K562 (cell line): Measurements from ENCODE around the gene BGN. TPM values are rescaled to one million over a fixed set of nuclear protein-coding genes. Genes with fewer than 3 reads are reported as not detected.

ENCODE experiments used
- CBX2 ChIP-seq: fragments of 200-600 bp; sonication (generic); IDR thresholded peaks from one replicate; pipeline ENCODE4 v1.6.1; 2012; ENCODE audit warnings: mild to moderate bottlenecking, low read length, inconsistent platforms; ENCODE audit not compliant: insufficient read depth, poor library complexity, severe bottlenecking
- CREBBP ChIP-seq: IDR thresholded peaks from one replicate; pipeline ENCODE4 v1.6.1; 2012; ENCODE audit warnings: low read depth, mild to moderate bottlenecking, control low read depth, inconsistent platforms, low read length
- IRF2 ChIP-seq: sonication (generic); formaldehyde crosslinking; IDR thresholded peaks from 2 replicates; pipeline ENCODE4 v1.8.1; 2022; ENCODE audit warnings: mild to moderate bottlenecking, missing genetic modification reagents
- L3MBTL2 ChIP-seq: fragments of 450-650 bp; IDR thresholded peaks from 2 replicates; pipeline ENCODE4 v1.6.1; 2016; ENCODE audit warnings: mild to moderate bottlenecking, moderate library complexity
- MYC ChIP-seq, 2 experiments: fragments of 250-450 bp in 1 of 2; sonication (Bioruptor Pico) in 1 of 2; IDR thresholded peaks; 2 replicates each; pipeline versions ENCODE4 v1.5.1 to v1.6.1; 2012 to 2021; ENCODE audit warnings: low read depth in 2 of 2, borderline replicate concordance in 1 of 2, improper control_type of control experiment in 1 of 2, low read length in 1 of 2, mild to moderate bottlenecking in 1 of 2, moderate library complexity in 1 of 2
- POLR2A ChIP-seq: fragments of 450-650 bp; conservative IDR thresholded peaks from 2 replicates; pipeline ENCODE4 v1.6.1; 2016
- RBBP5 ChIP-seq: fragments of 200-600 bp; sonication (generic); IDR thresholded peaks from 2 replicates; pipeline ENCODE4 v1.6.1; 2012; ENCODE audit warnings: borderline replicate concordance, mild to moderate bottlenecking, low read length, control low read depth, inconsistent platforms; ENCODE audit not compliant: insufficient read depth, poor library complexity, severe bottlenecking
- RBM22 ChIP-seq: fragments of 200-400 bp; formaldehyde crosslinking; IDR thresholded peaks from 2 replicates; pipeline ENCODE4 v1.6.1; 2018; ENCODE audit warnings: low read length, low read depth; ENCODE audit not compliant: poor library complexity, severe bottlenecking
- SRF ChIP-seq, 2 experiments: fragments of 250-450, 450-650 bp in 1 of 2; sonication (Bioruptor Pico) in 1 of 2; sonication (generic) in 1 of 2; formaldehyde crosslinking; IDR thresholded peaks; 2 replicates each; pipeline versions ENCODE4 v1.5.0 to v1.5.1; 2020 to 2022; ENCODE audit warnings: mild to moderate bottlenecking in 1 of 2, missing genetic modification reagents in 1 of 2
- TCF7 ChIP-seq: sonication (generic); IDR thresholded peaks from 2 replicates; pipeline ENCODE4 v1.6.1; 2016; ENCODE audit warnings: antibody characterized with exemption, borderline replicate concordance
- U2AF1 ChIP-seq: fragments of 200-400 bp; formaldehyde crosslinking; optimal IDR thresholded peaks from 2 replicates; pipeline ENCODE3; 2017; ENCODE audit warnings: mild to moderate bottlenecking, low read depth, low read length, moderate library complexity
- ZKSCAN1 ChIP-seq: fragments of 150-350 bp; IDR thresholded peaks from 2 replicates; pipeline ENCODE4 v1.6.1; 2016; ENCODE audit warnings: low read depth, low read length
- polyA plus RNA-seq, 8 experiments: library from polyadenylated mRNA; depleted of rRNA in 4 of 8; stranded (reverse) in 5 of 8; unstranded in 3 of 8; fragments of >200 nt; fragmentation: Nextera tagmentation in 2 of 8; fragmentation: Illumina TruSeq in 1 of 8; extraction: Ambion mirVana in 2 of 8; extraction: Trizol in 1 of 8; gene quantifications; 2 replicates each; pipeline versions ENCODE4 v1.2.1 to v1.2.3, GENCODE V29; 2011 to 2014; ENCODE audit warnings: inconsistent platforms in 1 of 8, missing spikeins in 1 of 8
- total RNA-seq, 7 experiments: library from RNA; depleted of rRNA in 6 of 7; stranded (reverse); fragments of >200 nt in 6 of 7; fragmentation: Illumina TruSeq in 2 of 7; extraction: Trizol in 2 of 7; gene quantifications; 2 replicates each; pipeline versions ENCODE4 v1.2.1 to v1.2.3, GENCODE V29; 2011 to 2021; ENCODE audit warnings: low replicate concordance in 1 of 7
- TF ChIP-seq, protein P1 (sequence below): sonication (generic); formaldehyde crosslinking; IDR thresholded peaks from 2 replicates; pipeline ENCODE4 v1.9.0; 2022; ENCODE audit warnings: mild to moderate bottlenecking, missing genetic modification reagents
- TF ChIP-seq, protein P2 (sequence below): fragments of 450-650 bp; IDR thresholded peaks from 2 replicates; pipeline ENCODE4 v1.6.1; 2016; ENCODE audit warnings: mild to moderate bottlenecking, moderate library complexity
- TF ChIP-seq, protein P3 (sequence below): fragments of 450-650 bp; formaldehyde crosslinking; conservative IDR thresholded peaks from 2 replicates; pipeline ENCODE4 v1.4.0; 2022; ENCODE audit warnings: mild to moderate bottlenecking, missing genetic modification characterization

Gene BGN
- total and polyA plus RNA-seq, 9 of the 15 experiments (the other 6 are each of a cell fraction or from before 2014, with no cell fraction given): 0.11 TPM; not detected in 8

DNA sequence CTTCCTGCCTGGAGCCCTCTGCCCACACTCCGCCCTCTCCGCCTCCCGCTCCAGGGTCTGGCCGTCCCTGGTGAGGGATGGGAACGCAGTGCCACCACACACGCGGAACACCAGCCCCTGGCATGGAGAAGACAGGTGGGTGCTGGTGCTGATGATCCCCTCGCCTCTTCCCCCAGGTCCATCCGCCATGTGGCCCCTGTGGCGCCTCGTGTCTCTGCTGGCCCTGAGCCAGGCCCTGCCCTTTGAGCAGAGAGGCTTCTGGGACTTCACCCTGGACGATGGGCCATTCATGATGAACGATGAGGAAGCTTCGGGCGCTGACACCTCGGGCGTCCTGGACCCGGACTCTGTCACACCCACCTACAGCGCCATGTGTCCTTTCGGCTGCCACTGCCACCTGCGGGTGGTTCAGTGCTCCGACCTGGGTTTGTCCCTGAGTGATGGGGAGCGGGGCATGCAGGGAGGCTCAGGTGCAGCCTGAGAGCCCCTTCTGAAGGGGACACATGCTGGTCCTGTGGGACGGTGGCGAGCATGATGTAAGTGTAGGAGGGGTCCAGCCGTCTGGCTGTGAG lies 9.8 kb downstream of the BGN start (continued):
- TF ChIP-seq TCF7 (no peak), ZKSCAN1 (no peak), CREBBP (no peak), POLR2A (no peak), RBM22 (no peak), SRF (CRISPR knock-in tag; IDR thresholded peaks at IDR 0.05) (no peak), IRF2 (no peak), U2AF1 (no peak), L3MBTL2 (peak; percentile 52; the same call in 1 of the 2 replicates), RBBP5 (no peak), CBX2 (no peak), MYC (IDR thresholded peaks at IDR 0.05; ENCODE audit: low read depth, low read length) (0 out of 2 replicates have a peak, but pooled peaks have one; percentile 29), MYC (CRISPR knock-in tag; IDR thresholded peaks at IDR 0.05; ENCODE audit: borderline replicate concordance, low read depth) (no peak)
- TF ChIP-seq, protein P1, sequence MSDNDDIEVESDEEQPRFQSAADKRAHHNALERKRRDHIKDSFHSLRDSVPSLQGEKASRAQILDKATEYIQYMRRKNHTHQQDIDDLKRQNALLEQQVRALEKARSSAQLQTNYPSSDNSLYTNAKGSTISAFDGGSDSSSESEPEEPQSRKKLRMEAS (CRISPR knock-in tag): peak; percentile 67
- TF ChIP-seq, protein P2, sequence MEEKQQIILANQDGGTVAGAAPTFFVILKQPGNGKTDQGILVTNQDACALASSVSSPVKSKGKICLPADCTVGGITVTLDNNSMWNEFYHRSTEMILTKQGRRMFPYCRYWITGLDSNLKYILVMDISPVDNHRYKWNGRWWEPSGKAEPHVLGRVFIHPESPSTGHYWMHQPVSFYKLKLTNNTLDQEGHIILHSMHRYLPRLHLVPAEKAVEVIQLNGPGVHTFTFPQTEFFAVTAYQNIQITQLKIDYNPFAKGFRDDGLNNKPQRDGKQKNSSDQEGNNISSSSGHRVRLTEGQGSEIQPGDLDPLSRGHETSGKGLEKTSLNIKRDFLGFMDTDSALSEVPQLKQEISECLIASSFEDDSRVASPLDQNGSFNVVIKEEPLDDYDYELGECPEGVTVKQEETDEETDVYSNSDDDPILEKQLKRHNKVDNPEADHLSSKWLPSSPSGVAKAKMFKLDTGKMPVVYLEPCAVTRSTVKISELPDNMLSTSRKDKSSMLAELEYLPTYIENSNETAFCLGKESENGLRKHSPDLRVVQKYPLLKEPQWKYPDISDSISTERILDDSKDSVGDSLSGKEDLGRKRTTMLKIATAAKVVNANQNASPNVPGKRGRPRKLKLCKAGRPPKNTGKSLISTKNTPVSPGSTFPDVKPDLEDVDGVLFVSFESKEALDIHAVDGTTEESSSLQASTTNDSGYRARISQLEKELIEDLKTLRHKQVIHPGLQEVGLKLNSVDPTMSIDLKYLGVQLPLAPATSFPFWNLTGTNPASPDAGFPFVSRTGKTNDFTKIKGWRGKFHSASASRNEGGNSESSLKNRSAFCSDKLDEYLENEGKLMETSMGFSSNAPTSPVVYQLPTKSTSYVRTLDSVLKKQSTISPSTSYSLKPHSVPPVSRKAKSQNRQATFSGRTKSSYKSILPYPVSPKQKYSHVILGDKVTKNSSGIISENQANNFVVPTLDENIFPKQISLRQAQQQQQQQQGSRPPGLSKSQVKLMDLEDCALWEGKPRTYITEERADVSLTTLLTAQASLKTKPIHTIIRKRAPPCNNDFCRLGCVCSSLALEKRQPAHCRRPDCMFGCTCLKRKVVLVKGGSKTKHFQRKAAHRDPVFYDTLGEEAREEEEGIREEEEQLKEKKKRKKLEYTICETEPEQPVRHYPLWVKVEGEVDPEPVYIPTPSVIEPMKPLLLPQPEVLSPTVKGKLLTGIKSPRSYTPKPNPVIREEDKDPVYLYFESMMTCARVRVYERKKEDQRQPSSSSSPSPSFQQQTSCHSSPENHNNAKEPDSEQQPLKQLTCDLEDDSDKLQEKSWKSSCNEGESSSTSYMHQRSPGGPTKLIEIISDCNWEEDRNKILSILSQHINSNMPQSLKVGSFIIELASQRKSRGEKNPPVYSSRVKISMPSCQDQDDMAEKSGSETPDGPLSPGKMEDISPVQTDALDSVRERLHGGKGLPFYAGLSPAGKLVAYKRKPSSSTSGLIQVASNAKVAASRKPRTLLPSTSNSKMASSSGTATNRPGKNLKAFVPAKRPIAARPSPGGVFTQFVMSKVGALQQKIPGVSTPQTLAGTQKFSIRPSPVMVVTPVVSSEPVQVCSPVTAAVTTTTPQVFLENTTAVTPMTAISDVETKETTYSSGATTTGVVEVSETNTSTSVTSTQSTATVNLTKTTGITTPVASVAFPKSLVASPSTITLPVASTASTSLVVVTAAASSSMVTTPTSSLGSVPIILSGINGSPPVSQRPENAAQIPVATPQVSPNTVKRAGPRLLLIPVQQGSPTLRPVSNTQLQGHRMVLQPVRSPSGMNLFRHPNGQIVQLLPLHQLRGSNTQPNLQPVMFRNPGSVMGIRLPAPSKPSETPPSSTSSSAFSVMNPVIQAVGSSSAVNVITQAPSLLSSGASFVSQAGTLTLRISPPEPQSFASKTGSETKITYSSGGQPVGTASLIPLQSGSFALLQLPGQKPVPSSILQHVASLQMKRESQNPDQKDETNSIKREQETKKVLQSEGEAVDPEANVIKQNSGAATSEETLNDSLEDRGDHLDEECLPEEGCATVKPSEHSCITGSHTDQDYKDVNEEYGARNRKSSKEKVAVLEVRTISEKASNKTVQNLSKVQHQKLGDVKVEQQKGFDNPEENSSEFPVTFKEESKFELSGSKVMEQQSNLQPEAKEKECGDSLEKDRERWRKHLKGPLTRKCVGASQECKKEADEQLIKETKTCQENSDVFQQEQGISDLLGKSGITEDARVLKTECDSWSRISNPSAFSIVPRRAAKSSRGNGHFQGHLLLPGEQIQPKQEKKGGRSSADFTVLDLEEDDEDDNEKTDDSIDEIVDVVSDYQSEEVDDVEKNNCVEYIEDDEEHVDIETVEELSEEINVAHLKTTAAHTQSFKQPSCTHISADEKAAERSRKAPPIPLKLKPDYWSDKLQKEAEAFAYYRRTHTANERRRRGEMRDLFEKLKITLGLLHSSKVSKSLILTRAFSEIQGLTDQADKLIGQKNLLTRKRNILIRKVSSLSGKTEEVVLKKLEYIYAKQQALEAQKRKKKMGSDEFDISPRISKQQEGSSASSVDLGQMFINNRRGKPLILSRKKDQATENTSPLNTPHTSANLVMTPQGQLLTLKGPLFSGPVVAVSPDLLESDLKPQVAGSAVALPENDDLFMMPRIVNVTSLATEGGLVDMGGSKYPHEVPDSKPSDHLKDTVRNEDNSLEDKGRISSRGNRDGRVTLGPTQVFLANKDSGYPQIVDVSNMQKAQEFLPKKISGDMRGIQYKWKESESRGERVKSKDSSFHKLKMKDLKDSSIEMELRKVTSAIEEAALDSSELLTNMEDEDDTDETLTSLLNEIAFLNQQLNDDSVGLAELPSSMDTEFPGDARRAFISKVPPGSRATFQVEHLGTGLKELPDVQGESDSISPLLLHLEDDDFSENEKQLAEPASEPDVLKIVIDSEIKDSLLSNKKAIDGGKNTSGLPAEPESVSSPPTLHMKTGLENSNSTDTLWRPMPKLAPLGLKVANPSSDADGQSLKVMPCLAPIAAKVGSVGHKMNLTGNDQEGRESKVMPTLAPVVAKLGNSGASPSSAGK: peak; percentile 56
- TF ChIP-seq, protein P3, sequence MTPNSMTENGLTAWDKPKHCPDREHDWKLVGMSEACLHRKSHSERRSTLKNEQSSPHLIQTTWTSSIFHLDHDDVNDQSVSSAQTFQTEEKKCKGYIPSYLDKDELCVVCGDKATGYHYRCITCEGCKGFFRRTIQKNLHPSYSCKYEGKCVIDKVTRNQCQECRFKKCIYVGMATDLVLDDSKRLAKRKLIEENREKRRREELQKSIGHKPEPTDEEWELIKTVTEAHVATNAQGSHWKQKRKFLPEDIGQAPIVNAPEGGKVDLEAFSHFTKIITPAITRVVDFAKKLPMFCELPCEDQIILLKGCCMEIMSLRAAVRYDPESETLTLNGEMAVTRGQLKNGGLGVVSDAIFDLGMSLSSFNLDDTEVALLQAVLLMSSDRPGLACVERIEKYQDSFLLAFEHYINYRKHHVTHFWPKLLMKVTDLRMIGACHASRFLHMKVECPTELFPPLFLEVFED (CRISPR knock-in tag): no peak
